Heart right ventricle (tissue), 16 donors: ENCODE results near the gene CBS. TPM values are rescaled to one million over a fixed set of nuclear protein-coding genes. Genes with fewer than 3 reads are reported as not detected.

Source experiments
- ATAC-seq, 8 donors: fragments of 200-7000 bp; cut with Tn5 transposase; one replicate each; pipeline ENCODE4 v1.9.1; 2020; ENCODE audit warnings: mild to moderate bottlenecking in 8 of 8, moderate library complexity in 8 of 8, moderate number of reproducible peaks in 1 of 8
- DNase-seq, 2 donors: peaks; one replicate each; pipeline ENCODE4 v3.0.0-alpha.2; 2020
- H3K27ac ChIP-seq, 10 donors: fragments of 200-600 bp; sonication (generic) in 2 of 10; one replicate each; pipeline versions ENCODE4 v1.5.0 to v1.8.0; 2020 to 2022; ENCODE audit warnings: mild to moderate bottlenecking in 3 of 10
- H3K27me3 ChIP-seq, 7 donors: fragments of 200-600 bp; one replicate each; pipeline ENCODE4 v1.8.0; 2021 to 2022; ENCODE audit warnings: mild to moderate bottlenecking in 2 of 7
- H3K36me3 ChIP-seq, 9 donors: fragments of 200-600 bp; sonication (generic) in 1 of 9; one replicate each; pipeline versions ENCODE4 v1.5.0 to v1.8.0; 2020 to 2022; ENCODE audit warnings: mild to moderate bottlenecking in 2 of 9
- H3K4me1 ChIP-seq, 9 donors: fragments of 200-600 bp; sonication (generic) in 1 of 9; one replicate each; pipeline versions ENCODE4 v1.5.0 to v1.8.0; 2020 to 2022; ENCODE audit warnings: mild to moderate bottlenecking in 4 of 9
- H3K4me3 ChIP-seq, 10 donors: fragments of 200-600 bp; sonication (generic) in 2 of 10; one replicate each; pipeline versions ENCODE4 v1.5.0 to v1.8.0; 2020 to 2022; ENCODE audit warnings: mild to moderate bottlenecking in 7 of 10, moderate library complexity in 2 of 10
- H3K9me3 ChIP-seq, 11 donors: fragments of 200-600 bp in 10 of 11; sonication (generic) in 2 of 11; one replicate each; pipeline versions ENCODE4 v1.5.0 to v1.8.0; 2013 to 2022; ENCODE audit warnings: mild to moderate bottlenecking in 2 of 11, control low read depth in 1 of 11, moderate library complexity in 1 of 11
- CTCF ChIP-seq, 9 donors: fragments of 200-600 bp; sonication (generic) in 2 of 9; IDR thresholded peaks; one replicate each; pipeline versions ENCODE4 v1.5.0 to v1.8.0; 2021 to 2022; ENCODE audit warnings: antibody characterized with exemption in 9 of 9, mild to moderate bottlenecking in 5 of 9, moderate library complexity in 1 of 9
- WGBS, 2 donors: extraction: QIAGEN DNeasy Blood & Tissue Kit; methylation state at CpG; one replicate each; pipeline ENCODE4 v1.1.7; 2013; ENCODE audit warnings: inconsistent platforms in 1 of 2; 5-methylcytosine and 5-hydroxymethylcytosine counted together
- intact Hi-C, 10 donors: fragments of 100-400 bp; cut with DNase I; formaldehyde crosslinking; loops; one replicate each; pipeline versions ENCODE4 v1.11.1 to v1.14.2; 2022
- polyA plus RNA-seq, 2 donors: library from polyadenylated mRNA; stranded (reverse); fragments of 200-250 nt; gene quantifications; one replicate each; pipeline ENCODE4 v1.2.3, GENCODE V29; 2013
- total RNA-seq, 10 donors: library from RNA; stranded (reverse); fragmentation: NEBNext Ultra II Directional in 3 of 10; extraction: Animal tissue kit (Norgen Biotek cat#: 25700) in 3 of 10; gene quantifications; one replicate each; pipeline versions ENCODE4 v1.2.1 to v1.2.4, GENCODE V29; 2021 to 2023
- donor health status: Arrhythmogenic right ventricular cardiomyopathy.
- donor health status: ischemic (EF 13 %, LVEDD 7.1; RV severe dilation, severe dysfunction).
- donor health status: healthy with polysubstance abuse.
- donor health status: DM: no; HTN: yes; CAD: no.
- donor health status: DM: no; HTN: no; CAD: no.
- donor health status: ischemic (EF 25% LVEDD 6.9; RV normal size, moderate dysfunction).
- donor health status: ischemic (EF 25% LVEDD 5.7; RV mildly dilated, moderate dysfunction).
- donor health status: healthy.
- donor health status: DM: yes; HTN: yes; CAD: no.
- donor health status: Ischemic cardiomyopathy.
- donor health status: ischemic (EF 35%, LVEDD 5.7; RV mildly dilated, moderate dysfunction).
- donor health status: nonischemic (EF 11% LVEDD 7.7; RV severe dilation, severe dysfunction).
- donor health status: DM: yes; HTN: yes; CAD: no.
- donor health status: PGD.
- donor health status: ischemic (EF 29% LVEDD 5.4; RV normal size, mild dysfunction).
- donor health status: nonischemic (EF 23%, LVEDD 6.1; RV moderate dilation, normal function).

The CBS gene
- total and polyA plus RNA-seq, 12 donors = 4.0 to 22.1 (median 5.4) TPM

GRCh38 chr21:43023175-43023574, 52.5 kb downstream of the CBS start:
- no peaks in the 10 kb centered on the region for H3K9me3 ChIP-seq
- WGBS, 2 donors = 93 to 95% methylated on average over 8 of the region's 8 CpGs
- H3K27ac ChIP-seq = no peak overlapping the region
- H3K4me1 ChIP-seq = no peaks in the 10 kb centered on the region
- peaks cover 0 to 84% (median 9%) of the 10 kb centered on the region in 9 donors for H3K36me3 ChIP-seq
- DNase-seq = no peak
- no peak overlapping the region for H3K4me3 ChIP-seq
- no peaks in the 10 kb centered on the region for H3K27me3 ChIP-seq
- no peak for ATAC-seq
- no peak for TF ChIP-seq CTCF (IDR thresholded peaks at IDR 0.05)
- intact Hi-C loops = no loop called here

- Histone ChIP-seq H3K9me3 (no peaks in the 10 kb centered on the region), H3K4me1 (no peaks in the 10 kb centered on the region), H3K36me3 (peaks cover 0 to 84% (median 9%) of the 10 kb centered on the region in 9 donors), H3K27me3 (no peaks in the 10 kb centered on the region), H3K27ac (no peak overlapping the region), H3K4me3 (no peak overlapping the region)
- DNase-seq = no peak
- peak in 2 of 8 donors; percentile 20 to 22 for ATAC-seq
- WGBS, 2 donors = 94 to 96% methylated on average over 28 of the region's 28 CpGs
- intact Hi-C loops = no loop called here
- no peak for TF ChIP-seq CTCF (IDR thresholded peaks at IDR 0.05)
Measured at GRCh38 chr21:43021756-43022600, 53.7 kb downstream of the CBS start.

- no peaks in the 10 kb centered on the region for H3K27me3 ChIP-seq
- H3K27ac ChIP-seq = no peak overlapping the region
- no peaks in the 10 kb centered on the region for H3K9me3 ChIP-seq
- peaks cover 0 to 86% (median 9%) of the 10 kb centered on the region in 9 donors for H3K36me3 ChIP-seq
- H3K4me1 ChIP-seq = no peaks in the 10 kb centered on the region
- intact Hi-C loops = no loop called here
- 95 to 96% methylated on average over 10 of the region's 10 CpGs for WGBS, 2 donors
- TF ChIP-seq CTCF (IDR thresholded peaks at IDR 0.05) = no peak
- ATAC-seq (no peak), DNase-seq (no peak)
- H3K4me3 ChIP-seq = no peak overlapping the region
Measured at GRCh38 chr21:43021191-43021590, 54.4 kb downstream of the CBS start.

GRCh38 chr21:43020771-43021170, 54.9 kb downstream of the CBS start:
- DNase-seq (no peak), ATAC-seq (no peak)
- WGBS, 2 donors = 90 to 91% methylated on average over 6 of the region's 6 CpGs
- Histone ChIP-seq H3K4me3 (no peak overlapping the region), H3K4me1 (no peaks in the 10 kb centered on the region), H3K27me3 (no peaks in the 10 kb centered on the region), H3K36me3 (peaks cover 0 to 85% (median 9%) of the 10 kb centered on the region in 9 donors), H3K9me3 (no peaks in the 10 kb centered on the region), H3K27ac (no peak overlapping the region)
- no peak for TF ChIP-seq CTCF (IDR thresholded peaks at IDR 0.05)
- intact Hi-C loops = no loop called here
